ENCODE measurements around the gene RAI1. TPM values are rescaled to one million over a fixed set of nuclear protein-coding genes. Genes with fewer than 3 reads are reported as not detected.
A peak's percentile ranks its signal among the peaks of the same experiment; 100 is the strongest.

RAI1 gene
- total and polyA plus RNA-seq, 2 donors: 17.5 to 20.2 TPM

- Histone ChIP-seq H3K4me3 (ENCODE audit: low read depth, low read length) (no peak overlapping the region), H3K27ac (ENCODE audit: low read depth) (no peak overlapping the region), H3K36me3 (ENCODE audit: insufficient read depth) (no peaks in the 10 kb centered on the region), H3K4me1 (ENCODE audit: insufficient read depth) (peaks cover 2% of the 10 kb centered on the region)
- 91% methylated on average over 16 of the region's 16 CpGs for WGBS
- no peak for DNase-seq (ENCODE audit: extremely low spot score)
Observed at GRCh38 chr17:17826942-17827785, 145.9 kb downstream of the RAI1 start.

DNA sequence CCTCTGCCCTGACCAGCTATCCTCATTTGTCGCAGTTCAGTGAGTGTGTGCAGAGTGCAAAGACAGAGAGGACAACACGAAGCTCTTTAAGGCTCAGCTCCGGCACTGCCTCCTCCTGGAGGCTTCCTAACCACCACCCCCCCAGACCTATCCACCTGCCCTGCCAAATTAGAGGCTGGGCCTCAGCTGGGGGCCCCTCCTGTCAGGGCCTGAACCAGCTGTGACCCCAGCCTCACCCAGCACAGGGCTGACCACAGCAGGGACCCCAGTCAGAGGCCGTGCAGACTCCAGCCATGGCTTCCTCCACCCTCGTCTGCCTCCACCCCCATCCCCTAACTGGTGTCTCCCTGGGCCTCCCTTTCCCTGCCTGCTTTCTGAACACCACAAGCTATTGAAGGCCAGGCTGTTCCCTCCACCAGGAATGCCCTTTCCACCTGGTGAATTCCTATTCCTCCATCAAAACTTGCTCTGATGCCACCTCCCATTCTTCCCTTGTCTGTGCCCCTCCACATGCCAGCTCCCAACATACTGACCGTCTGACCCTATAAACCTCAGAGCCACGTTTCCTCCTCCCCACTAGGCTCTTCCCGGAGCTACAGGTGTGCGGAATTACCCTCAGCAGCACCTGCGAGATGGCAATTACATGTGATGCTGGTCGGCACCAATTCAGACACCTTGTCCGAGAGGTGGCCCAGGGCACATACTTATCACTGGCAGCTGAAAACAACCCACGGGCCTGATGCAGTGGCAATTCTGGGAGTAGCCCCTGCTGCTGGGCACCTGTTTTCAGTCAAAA, 146.8 kb downstream of the RAI1 start:
- WGBS: 86% methylated on average over 13 of the region's 13 CpGs
- no peak overlapping the region for H3K4me3 ChIP-seq (ENCODE audit: low read depth, low read length)
- no peaks in the 10 kb centered on the region for H3K36me3 ChIP-seq (ENCODE audit: insufficient read depth)
- H3K27ac ChIP-seq (ENCODE audit: low read depth): no peak overlapping the region
- no peak for DNase-seq (ENCODE audit: extremely low spot score)
- H3K4me1 ChIP-seq (ENCODE audit: insufficient read depth): peaks cover 2% of the 10 kb centered on the region

DNA sequence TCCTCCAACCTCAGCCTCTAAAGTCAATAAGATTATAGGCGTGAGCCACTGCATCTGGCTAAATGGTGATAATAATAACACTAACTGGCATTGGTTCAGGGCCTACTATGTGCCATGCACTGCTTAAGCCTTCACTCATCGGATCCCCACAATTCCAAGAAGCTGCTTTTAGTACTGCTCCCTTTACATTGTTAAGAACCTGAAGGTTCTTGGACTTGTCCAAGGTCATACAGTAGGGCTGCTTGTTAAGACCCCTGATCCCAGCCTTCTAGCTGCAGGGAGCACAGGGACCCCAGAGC, 149.0 kb downstream of the RAI1 start:
- 92% methylated on average over 2 of the region's 2 CpGs for WGBS
- no peaks in the 10 kb centered on the region for H3K4me1 ChIP-seq (ENCODE audit: insufficient read depth)

DNA sequence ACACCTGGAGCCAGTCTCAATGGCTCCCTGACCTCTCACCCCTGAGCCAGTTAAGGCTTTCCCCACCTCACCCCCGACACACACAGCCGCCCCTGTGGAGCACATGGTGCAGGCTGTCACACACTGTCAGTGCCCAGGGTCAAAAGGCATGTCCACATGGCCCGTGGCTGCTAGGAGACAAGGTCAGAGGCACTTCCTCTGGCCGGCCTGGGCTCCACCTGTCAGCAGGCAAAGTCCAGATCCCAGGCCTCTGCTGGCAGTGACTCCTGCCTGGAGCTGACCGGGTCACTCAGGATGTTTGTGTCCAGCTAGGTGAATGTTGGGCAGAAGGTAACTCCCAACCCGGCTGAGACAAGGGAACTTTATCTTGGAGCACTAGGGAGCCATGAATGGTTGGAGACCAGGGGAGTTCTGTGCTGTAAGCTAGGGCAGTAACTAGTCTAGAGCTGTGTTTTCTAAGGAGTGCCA, 149.5 kb downstream of the RAI1 start:
- H3K4me1 ChIP-seq (ENCODE audit: insufficient read depth): no peaks in the 10 kb centered on the region

More for the DNA sequence above, 149.0 kb downstream of the RAI1 start:
- no peak for DNase-seq (ENCODE audit: extremely low spot score)
- Histone ChIP-seq H3K27ac (ENCODE audit: low read depth) (no peak overlapping the region), H3K36me3 (ENCODE audit: insufficient read depth) (no peaks in the 10 kb centered on the region), H3K4me3 (ENCODE audit: low read depth, low read length) (no peak overlapping the region)

GRCh38 chr17:17831208-17832031, 150.2 kb downstream of the RAI1 start:
- Histone ChIP-seq H3K4me3 (ENCODE audit: low read depth, low read length) (no peak overlapping the region), H3K4me1 (ENCODE audit: insufficient read depth) (no peaks in the 10 kb centered on the region), H3K36me3 (ENCODE audit: insufficient read depth) (no peaks in the 10 kb centered on the region), H3K27ac (ENCODE audit: low read depth) (no peak overlapping the region)
- 58% methylated on average over 12 of the region's 12 CpGs for WGBS
- no peak for DNase-seq (ENCODE audit: extremely low spot score)

More for the DNA sequence above, 149.5 kb downstream of the RAI1 start:
- no peaks in the 10 kb centered on the region for H3K36me3 ChIP-seq (ENCODE audit: insufficient read depth)
- no peak for DNase-seq (ENCODE audit: extremely low spot score)
- WGBS: 74% methylated on average over 6 of the region's 6 CpGs
- H3K27ac ChIP-seq (ENCODE audit: low read depth): no peak overlapping the region
- H3K4me3 ChIP-seq (ENCODE audit: low read depth, low read length): no peak overlapping the region

DNA sequence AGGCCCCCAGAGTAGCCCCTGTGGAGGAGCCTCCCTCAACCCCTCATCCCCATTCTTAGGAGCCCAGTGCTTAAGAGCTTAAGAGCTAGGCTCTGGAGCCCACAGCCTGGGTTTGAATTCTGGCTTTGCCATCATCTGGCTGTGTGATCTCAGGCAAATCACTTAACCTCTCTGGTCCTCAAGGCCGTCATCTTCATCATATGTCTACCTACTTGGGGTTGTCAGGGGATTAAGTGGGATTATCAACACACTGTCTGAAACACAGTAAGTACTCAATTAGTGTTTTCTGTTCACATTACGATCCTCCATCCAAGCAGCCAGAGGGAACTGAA, 150.7 kb downstream of the RAI1 start:
- 94% methylated on average over 2 of the region's 2 CpGs for WGBS
- no peak overlapping the region for H3K27ac ChIP-seq (ENCODE audit: low read depth)
- H3K36me3 ChIP-seq (ENCODE audit: insufficient read depth): no peaks in the 10 kb centered on the region
- no peak overlapping the region for H3K4me3 ChIP-seq (ENCODE audit: low read depth, low read length)
- DNase-seq (ENCODE audit: extremely low spot score): no peak
- no peaks in the 10 kb centered on the region for H3K4me1 ChIP-seq (ENCODE audit: insufficient read depth)

- H3K4me3 ChIP-seq (ENCODE audit: low read depth, low read length): no peak overlapping the region
- no peaks in the 10 kb centered on the region for H3K36me3 ChIP-seq (ENCODE audit: insufficient read depth)
- no peak overlapping the region for H3K27ac ChIP-seq (ENCODE audit: low read depth)
- no peaks in the 10 kb centered on the region for H3K4me1 ChIP-seq (ENCODE audit: insufficient read depth)
- DNase-seq (ENCODE audit: extremely low spot score): no peak
- WGBS: 82% methylated on average over 8 of the region's 8 CpGs
Observed at GRCh38 chr17:17833658-17834357, 152.6 kb downstream of the RAI1 start.

GRCh38 chr17:17834974-17835373, 153.7 kb downstream of the RAI1 start:
- Histone ChIP-seq H3K27ac (ENCODE audit: low read depth) (peak overlapping the region; percentile 4), H3K4me3 (ENCODE audit: low read depth, low read length) (no peak overlapping the region), H3K4me1 (ENCODE audit: insufficient read depth) (no peaks in the 10 kb centered on the region), H3K36me3 (ENCODE audit: insufficient read depth) (no peaks in the 10 kb centered on the region)
- DNase-seq (ENCODE audit: extremely low spot score): no peak
- 81% methylated on average over 4 of the region's 4 CpGs for WGBS

- 24% methylated on average over 25 of the region's 25 CpGs for WGBS
- no peak for DNase-seq (ENCODE audit: extremely low spot score)
- Histone ChIP-seq H3K4me3 (ENCODE audit: low read depth, low read length) (peak overlapping the region; percentile 14), H3K4me1 (ENCODE audit: insufficient read depth) (no peaks in the 10 kb centered on the region), H3K36me3 (ENCODE audit: insufficient read depth) (no peaks in the 10 kb centered on the region), H3K27ac (ENCODE audit: low read depth) (peak overlapping the region; percentile 99)
Observed at GRCh38 chr17:17835415-17836249, 154.4 kb downstream of the RAI1 start.

GRCh38 chr17:17836250-17836817, 155.1 kb downstream of the RAI1 start:
- no peaks in the 10 kb centered on the region for H3K4me1 ChIP-seq (ENCODE audit: insufficient read depth)
- H3K27ac ChIP-seq (ENCODE audit: low read depth): peak overlapping the region; percentile 99

GRCh38 chr17:17836818-17837379, 155.6 kb downstream of the RAI1 start, which contains the start of gene SREBF1:
Gene SREBF1, minus strand, starts transcription at chr17:17836986. Its CDS starts 169 bp downstream, at chr17:17836817.
- no peak for DNase-seq (ENCODE audit: extremely low spot score)

More at GRCh38 chr17:17836250-17836817, 155.1 kb downstream of the RAI1 start:
- Histone ChIP-seq H3K4me3 (ENCODE audit: low read depth, low read length) (peak overlapping the region; percentile 80), H3K36me3 (ENCODE audit: insufficient read depth) (no peaks in the 10 kb centered on the region)
- DNase-seq (ENCODE audit: extremely low spot score): peak; percentile 90
- WGBS: under 1% methylated on average over 69 of the region's 69 CpGs

DNA sequence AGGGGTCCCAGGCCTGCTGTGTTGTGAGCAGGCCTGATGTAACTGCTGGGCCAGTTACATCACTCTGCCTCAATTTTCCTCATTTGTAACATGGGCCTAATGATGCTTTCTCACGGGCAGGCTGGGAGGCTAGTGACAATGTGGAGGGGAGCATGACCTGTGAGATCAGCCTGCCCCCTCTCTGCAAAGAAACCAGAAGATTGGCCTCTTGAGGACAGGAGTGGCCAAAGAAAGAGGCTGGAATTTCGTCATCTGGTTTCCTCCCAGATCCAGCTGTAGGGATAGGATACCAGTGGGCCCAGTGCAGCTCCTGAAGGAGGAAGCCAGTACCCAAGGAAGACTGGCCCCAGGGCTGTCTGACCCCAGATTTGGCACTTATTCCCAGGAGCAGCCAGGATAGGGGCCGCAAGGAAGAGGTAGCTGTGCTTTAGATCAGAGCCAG, 156.1 kb downstream of the RAI1 start:
- DNase-seq (ENCODE audit: extremely low spot score): no peak
- no peaks in the 10 kb centered on the region for H3K36me3 ChIP-seq (ENCODE audit: insufficient read depth)
- 57% methylated on average over 3 of the region's 3 CpGs for WGBS
- H3K27ac ChIP-seq (ENCODE audit: low read depth): peak overlapping the region; percentile 99
- H3K4me3 ChIP-seq (ENCODE audit: low read depth, low read length): no peak overlapping the region
- H3K4me1 ChIP-seq (ENCODE audit: insufficient read depth): no peaks in the 10 kb centered on the region

More at GRCh38 chr17:17836818-17837379, 155.6 kb downstream of the RAI1 start, which contains the start of gene SREBF1:
- H3K4me3 ChIP-seq (ENCODE audit: low read depth, low read length): peak within 1 kb of the TSS; percentile 80
- peak within 1 kb of the TSS; percentile 99 for H3K27ac ChIP-seq (ENCODE audit: low read depth)
- H3K36me3 ChIP-seq (ENCODE audit: insufficient read depth): no peaks in the 10 kb centered on the region
- 3% methylated on average over 52 of the region's 52 CpGs for WGBS
- H3K4me1 ChIP-seq (ENCODE audit: insufficient read depth): no peaks in the 10 kb centered on the region
